Hepatocyte (in vitro differentiated cells): Measurements from ENCODE around the gene STEAP2.

ENCODE experiments used
- EZH2 ChIP-seq: fragments of 200-600 bp; sonication (generic); IDR thresholded peaks from 2 replicates; pipeline ENCODE4 v1.6.1; 2016; ENCODE audit warnings: antibody characterized with exemption, mild to moderate bottlenecking, borderline replicate concordance
- TF ChIP-seq, protein P1 (sequence below): fragments of 200-600 bp; sonication (generic); IDR thresholded peaks from 2 replicates; pipeline ENCODE4 v1.5.1; 2016; ENCODE audit warnings: antibody characterized with exemption, mild to moderate bottlenecking; ENCODE audit not compliant: poor library complexity

DNA sequence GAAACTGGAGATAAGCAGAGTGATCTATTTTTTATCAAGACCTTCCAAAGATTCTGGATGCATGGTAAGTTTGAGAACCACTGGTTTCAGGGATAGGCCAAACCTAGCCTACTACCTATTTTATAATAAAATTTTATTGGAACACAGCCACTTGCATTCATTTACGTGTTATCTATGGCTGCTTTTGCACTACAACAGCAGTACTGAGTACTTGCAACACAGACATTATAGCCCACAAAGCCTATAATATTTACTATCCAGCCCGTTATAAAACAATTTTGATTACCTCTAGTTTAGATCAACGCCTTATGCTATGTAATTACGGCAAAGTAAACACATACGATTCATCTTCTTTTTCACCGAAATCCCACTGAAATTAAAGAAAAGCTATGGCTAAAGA lies 38.9 kb upstream of the STEAP2 start:
- TF ChIP-seq, protein P1, sequence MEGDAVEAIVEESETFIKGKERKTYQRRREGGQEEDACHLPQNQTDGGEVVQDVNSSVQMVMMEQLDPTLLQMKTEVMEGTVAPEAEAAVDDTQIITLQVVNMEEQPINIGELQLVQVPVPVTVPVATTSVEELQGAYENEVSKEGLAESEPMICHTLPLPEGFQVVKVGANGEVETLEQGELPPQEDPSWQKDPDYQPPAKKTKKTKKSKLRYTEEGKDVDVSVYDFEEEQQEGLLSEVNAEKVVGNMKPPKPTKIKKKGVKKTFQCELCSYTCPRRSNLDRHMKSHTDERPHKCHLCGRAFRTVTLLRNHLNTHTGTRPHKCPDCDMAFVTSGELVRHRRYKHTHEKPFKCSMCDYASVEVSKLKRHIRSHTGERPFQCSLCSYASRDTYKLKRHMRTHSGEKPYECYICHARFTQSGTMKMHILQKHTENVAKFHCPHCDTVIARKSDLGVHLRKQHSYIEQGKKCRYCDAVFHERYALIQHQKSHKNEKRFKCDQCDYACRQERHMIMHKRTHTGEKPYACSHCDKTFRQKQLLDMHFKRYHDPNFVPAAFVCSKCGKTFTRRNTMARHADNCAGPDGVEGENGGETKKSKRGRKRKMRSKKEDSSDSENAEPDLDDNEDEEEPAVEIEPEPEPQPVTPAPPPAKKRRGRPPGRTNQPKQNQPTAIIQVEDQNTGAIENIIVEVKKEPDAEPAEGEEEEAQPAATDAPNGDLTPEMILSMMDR = no peak
- TF ChIP-seq EZH2 = no peak
